Neural cell (in vitro differentiated cells): ENCODE results near the gene VSTM2B. TPM values are rescaled to one million over a fixed set of nuclear protein-coding genes. Genes with fewer than 3 reads are reported as not detected.

Source experiments
- H2AFZ ChIP-seq: fragments of 200-600, 300-800 bp; sonication (generic), shearing (Covaris generic); 2 replicates; pipeline ENCODE4 v1.6.0; 2014; ENCODE audit warnings: low read depth, mild to moderate bottlenecking, antibody characterized with exemption, low read length, moderate library complexity
- H3F3A ChIP-seq: fragments of 200-600 bp; shearing (Covaris generic); 2 replicates; pipeline ENCODE4 v1.6.1; 2016; ENCODE audit warnings: mild to moderate bottlenecking, moderate library complexity, mixed read lengths, antibody characterized with exemption, low read length; ENCODE audit not compliant: insufficient read depth, poor library complexity, severe bottlenecking
- H3K27ac ChIP-seq: fragments of 200-600, 300-800 bp; sonication (generic), shearing (Covaris generic); 2 replicates; pipeline ENCODE4 v1.5.1; 2014; ENCODE audit warnings: mild to moderate bottlenecking, low read length, moderate library complexity
- H3K27me3 ChIP-seq: fragments of 300-800, 200-600 bp; sonication (generic), shearing (Covaris generic); 2 replicates; pipeline ENCODE4 v1.6.0; 2014; ENCODE audit warnings: mild to moderate bottlenecking, low read depth, low read length, moderate library complexity; ENCODE audit not compliant: insufficient read depth
- H3K36me3 ChIP-seq: fragments of 300-800, 200-600 bp; sonication (generic), shearing (Covaris generic); 2 replicates; pipeline ENCODE4 v1.5.1; 2014; ENCODE audit warnings: mild to moderate bottlenecking, antibody characterized with exemption, low read length, moderate library complexity; ENCODE audit not compliant: insufficient read depth
- H3K4me2 ChIP-seq: fragments of 300-800, 200-600 bp; sonication (generic), shearing (Covaris generic); 2 replicates; pipeline ENCODE4 v1.6.0; 2014; ENCODE audit warnings: mild to moderate bottlenecking, low read length
- H3K4me3 ChIP-seq: fragments of 300-800, 200-600 bp; sonication (generic), shearing (Covaris generic); 2 replicates; pipeline ENCODE4 v1.5.1; 2014; ENCODE audit warnings: mild to moderate bottlenecking, low read length, moderate library complexity
- H3K79me2 ChIP-seq: fragments of 200-600 bp; shearing (Covaris generic); replicated peaks from 2 replicates; pipeline ENCODE4 v1.6.0; 2014; ENCODE audit warnings: mild to moderate bottlenecking, low read length, moderate library complexity; ENCODE audit not compliant: insufficient read depth
- H3K9ac ChIP-seq: fragments of 300-800, 200-600 bp; sonication (generic), shearing (Covaris generic); 2 replicates; pipeline ENCODE4 v1.6.1; 2016; ENCODE audit warnings: mild to moderate bottlenecking, low read length, mixed read lengths
- H3K9me2 ChIP-seq: fragments of 200-600 bp; shearing (Covaris generic); 2 replicates; pipeline ENCODE4 v1.6.1; 2016; ENCODE audit warnings: mild to moderate bottlenecking, low read length, mixed read lengths; ENCODE audit not compliant: insufficient read depth
- H3K9me3 ChIP-seq: fragments of 200-600, 300-800 bp; sonication (generic), shearing (Covaris generic); 2 replicates; pipeline ENCODE4 v1.6.1; 2016; ENCODE audit warnings: mild to moderate bottlenecking, mixed run types, low read length, moderate library complexity, mixed read lengths
- H4K20me1 ChIP-seq: fragments of 200-600 bp; shearing (Covaris generic); 2 replicates; pipeline ENCODE4 v1.6.1; 2016; ENCODE audit warnings: mild to moderate bottlenecking, mixed run types; ENCODE audit not compliant: insufficient read depth
- EP300 ChIP-seq: fragments of 450-650 bp; conservative IDR thresholded peaks from 2 replicates; pipeline ENCODE4 v1.6.1; 2014; ENCODE audit warnings: antibody characterized with exemption, mild to moderate bottlenecking, moderate library complexity; ENCODE audit not compliant: poor library complexity, severe bottlenecking
- EZH2 ChIP-seq: fragments of 200-600, 300-800 bp; shearing (Covaris generic), sonication (generic); IDR thresholded peaks from 2 replicates; pipeline ENCODE4 v1.6.1; 2014; ENCODE audit warnings: antibody characterized with exemption, low read length, borderline replicate concordance, mild to moderate bottlenecking; ENCODE audit not compliant: insufficient read depth, poor library complexity, severe bottlenecking
- MXI1 ChIP-seq: fragments of 450-650 bp; conservative IDR thresholded peaks from 2 replicates; pipeline ENCODE4 v1.6.1; 2014; ENCODE audit warnings: antibody characterized with exemption, mild to moderate bottlenecking; ENCODE audit not compliant: poor library complexity, severe bottlenecking
- POLR2AphosphoS5 ChIP-seq: IDR thresholded peaks from 2 replicates; pipeline ENCODE4 v1.6.1; 2012
- RAD21 ChIP-seq: fragments of 450-650 bp; conservative IDR thresholded peaks from 2 replicates; pipeline ENCODE4 v1.6.1; 2014; ENCODE audit warnings: antibody characterized with exemption, mild to moderate bottlenecking, moderate library complexity
- SMC3 ChIP-seq: fragments of 450-650 bp; conservative IDR thresholded peaks from 2 replicates; pipeline ENCODE4 v1.6.1; 2014; ENCODE audit warnings: antibody characterized with exemption, mild to moderate bottlenecking, moderate library complexity; ENCODE audit not compliant: poor library complexity
- TAF1 ChIP-seq: IDR thresholded peaks from 2 replicates; pipeline ENCODE4 v1.6.1; 2012; ENCODE audit warnings: low read depth
- polyA plus RNA-seq: library from polyadenylated mRNA; depleted of rRNA; stranded (reverse); fragments of >200 nt; gene quantifications from 2 replicates; pipeline ENCODE4 v1.2.3, GENCODE V29; 2014
- TF ChIP-seq, protein P1 (sequence below): fragments of 450-650 bp; IDR thresholded peaks from 2 replicates; pipeline ENCODE4 v1.5.1; 2014; ENCODE audit warnings: antibody characterized with exemption, mild to moderate bottlenecking, moderate library complexity; ENCODE audit not compliant: poor library complexity, severe bottlenecking
- TF ChIP-seq, protein P2 (sequence below): IDR thresholded peaks from 2 replicates; pipeline ENCODE4 v1.6.1; 2012; ENCODE audit warnings: borderline replicate concordance

Gene VSTM2B
- polyA plus RNA-seq, 1 donor from 2014 or later = 24.4 TPM

DNA sequence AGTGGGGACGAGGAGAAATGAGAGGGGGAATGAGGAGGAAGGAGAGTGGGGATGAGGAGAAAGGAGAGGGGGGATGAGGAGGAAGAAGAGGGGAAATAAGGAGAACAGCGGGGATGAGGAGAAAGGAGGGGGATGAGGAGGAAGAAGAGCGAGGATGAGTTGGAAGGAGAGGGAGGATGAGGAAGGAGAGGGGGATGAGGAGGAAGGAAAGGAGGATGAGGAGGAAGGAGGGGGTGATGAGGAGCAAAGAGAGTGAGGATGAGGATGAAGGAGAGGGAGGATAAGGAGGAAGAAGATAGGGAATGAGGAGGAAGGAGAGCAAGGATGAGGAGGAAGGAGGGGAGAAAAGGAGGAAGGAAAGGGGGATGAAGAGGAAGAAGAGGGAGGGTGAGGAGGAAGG is 14.0 kb upstream of the VSTM2B start:
- H3K4me2 ChIP-seq = no peak overlapping the region
- TF ChIP-seq EZH2 (no peak), EP300 (no peak), TAF1 (no peak), POLR2AphosphoS5 (no peak), SMC3 (no peak), MXI1 (no peak), RAD21 (no peak)
- TF ChIP-seq, protein P1, sequence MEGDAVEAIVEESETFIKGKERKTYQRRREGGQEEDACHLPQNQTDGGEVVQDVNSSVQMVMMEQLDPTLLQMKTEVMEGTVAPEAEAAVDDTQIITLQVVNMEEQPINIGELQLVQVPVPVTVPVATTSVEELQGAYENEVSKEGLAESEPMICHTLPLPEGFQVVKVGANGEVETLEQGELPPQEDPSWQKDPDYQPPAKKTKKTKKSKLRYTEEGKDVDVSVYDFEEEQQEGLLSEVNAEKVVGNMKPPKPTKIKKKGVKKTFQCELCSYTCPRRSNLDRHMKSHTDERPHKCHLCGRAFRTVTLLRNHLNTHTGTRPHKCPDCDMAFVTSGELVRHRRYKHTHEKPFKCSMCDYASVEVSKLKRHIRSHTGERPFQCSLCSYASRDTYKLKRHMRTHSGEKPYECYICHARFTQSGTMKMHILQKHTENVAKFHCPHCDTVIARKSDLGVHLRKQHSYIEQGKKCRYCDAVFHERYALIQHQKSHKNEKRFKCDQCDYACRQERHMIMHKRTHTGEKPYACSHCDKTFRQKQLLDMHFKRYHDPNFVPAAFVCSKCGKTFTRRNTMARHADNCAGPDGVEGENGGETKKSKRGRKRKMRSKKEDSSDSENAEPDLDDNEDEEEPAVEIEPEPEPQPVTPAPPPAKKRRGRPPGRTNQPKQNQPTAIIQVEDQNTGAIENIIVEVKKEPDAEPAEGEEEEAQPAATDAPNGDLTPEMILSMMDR = no peak
- TF ChIP-seq, protein P2, sequence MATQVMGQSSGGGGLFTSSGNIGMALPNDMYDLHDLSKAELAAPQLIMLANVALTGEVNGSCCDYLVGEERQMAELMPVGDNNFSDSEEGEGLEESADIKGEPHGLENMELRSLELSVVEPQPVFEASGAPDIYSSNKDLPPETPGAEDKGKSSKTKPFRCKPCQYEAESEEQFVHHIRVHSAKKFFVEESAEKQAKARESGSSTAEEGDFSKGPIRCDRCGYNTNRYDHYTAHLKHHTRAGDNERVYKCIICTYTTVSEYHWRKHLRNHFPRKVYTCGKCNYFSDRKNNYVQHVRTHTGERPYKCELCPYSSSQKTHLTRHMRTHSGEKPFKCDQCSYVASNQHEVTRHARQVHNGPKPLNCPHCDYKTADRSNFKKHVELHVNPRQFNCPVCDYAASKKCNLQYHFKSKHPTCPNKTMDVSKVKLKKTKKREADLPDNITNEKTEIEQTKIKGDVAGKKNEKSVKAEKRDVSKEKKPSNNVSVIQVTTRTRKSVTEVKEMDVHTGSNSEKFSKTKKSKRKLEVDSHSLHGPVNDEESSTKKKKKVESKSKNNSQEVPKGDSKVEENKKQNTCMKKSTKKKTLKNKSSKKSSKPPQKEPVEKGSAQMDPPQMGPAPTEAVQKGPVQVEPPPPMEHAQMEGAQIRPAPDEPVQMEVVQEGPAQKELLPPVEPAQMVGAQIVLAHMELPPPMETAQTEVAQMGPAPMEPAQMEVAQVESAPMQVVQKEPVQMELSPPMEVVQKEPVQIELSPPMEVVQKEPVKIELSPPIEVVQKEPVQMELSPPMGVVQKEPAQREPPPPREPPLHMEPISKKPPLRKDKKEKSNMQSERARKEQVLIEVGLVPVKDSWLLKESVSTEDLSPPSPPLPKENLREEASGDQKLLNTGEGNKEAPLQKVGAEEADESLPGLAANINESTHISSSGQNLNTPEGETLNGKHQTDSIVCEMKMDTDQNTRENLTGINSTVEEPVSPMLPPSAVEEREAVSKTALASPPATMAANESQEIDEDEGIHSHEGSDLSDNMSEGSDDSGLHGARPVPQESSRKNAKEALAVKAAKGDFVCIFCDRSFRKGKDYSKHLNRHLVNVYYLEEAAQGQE = no peak
- no peaks in the 10 kb centered on the region for H3K9me2 ChIP-seq
- no peak overlapping the region for H3K4me3 ChIP-seq
- H3K27me3 ChIP-seq = peaks cover 29% of the 10 kb centered on the region
- H3K36me3 ChIP-seq = no peaks in the 10 kb centered on the region
- H2AFZ ChIP-seq = no peak overlapping the region
- no peaks in the 10 kb centered on the region for H4K20me1 ChIP-seq
- H3K9ac ChIP-seq = no peak overlapping the region
- no peaks in the 10 kb centered on the region for H3F3A ChIP-seq
- H3K9me3 ChIP-seq = no peaks in the 10 kb centered on the region
- no peaks in the 10 kb centered on the region for H3K79me2 ChIP-seq
- H3K27ac ChIP-seq = no peak overlapping the region

DNA sequence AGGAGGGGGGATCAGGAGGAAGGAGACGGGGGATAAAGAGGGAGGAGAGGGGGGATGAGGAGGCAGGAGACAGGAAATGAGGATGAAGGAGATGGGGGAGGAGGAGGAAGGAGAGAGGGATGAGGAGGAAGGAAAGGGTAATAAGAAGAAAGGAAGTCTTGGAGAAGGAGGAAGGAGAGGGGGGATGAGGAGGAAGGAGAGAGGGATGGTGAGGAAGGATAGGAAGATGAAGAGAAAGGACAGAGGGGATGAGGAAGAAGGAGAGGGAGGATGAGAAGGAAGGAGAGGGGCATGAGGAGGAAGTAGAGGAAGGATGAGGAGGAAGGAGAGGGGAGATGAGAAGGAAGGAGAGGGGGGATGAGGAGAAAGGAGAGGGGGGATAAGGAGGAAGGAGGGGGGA is 13.0 kb upstream of the VSTM2B start:
- Histone ChIP-seq H3K79me2 (no peaks in the 10 kb centered on the region), H3K27me3 (peaks cover 29% of the 10 kb centered on the region), H3K9me3 (no peaks in the 10 kb centered on the region), H3K36me3 (no peaks in the 10 kb centered on the region), H3K9me2 (no peaks in the 10 kb centered on the region), H3F3A (no peaks in the 10 kb centered on the region), H3K4me3 (no peak overlapping the region), H2AFZ (no peak overlapping the region), H3K27ac (no peak overlapping the region), H4K20me1 (no peaks in the 10 kb centered on the region), H3K9ac (no peak overlapping the region), H3K4me2 (no peak overlapping the region)
- TF ChIP-seq, protein P1 = no peak
- TF ChIP-seq TAF1 = no peak
- TF ChIP-seq EP300 = no peak
- TF ChIP-seq POLR2AphosphoS5 = no peak
- TF ChIP-seq EZH2 = no peak
- TF ChIP-seq SMC3 = no peak
- no peak for TF ChIP-seq MXI1
- no peak for TF ChIP-seq RAD21
- TF ChIP-seq, protein P2 = no peak
